ENCODE data around the gene SMAGP. TPM values are rescaled to one million over a fixed set of nuclear protein-coding genes. Genes with fewer than 3 reads are reported as not detected.

SMAGP gene
- total and polyA plus RNA-seq, 2 of the 13 experiments (the other 11 are each of a cell fraction or from before 2014, with no cell fraction given), result 9.2 TPM

- TF ChIP-seq ZFP91 (CRISPR knock-in tag; IDR thresholded peaks at IDR 0.05; ENCODE audit: borderline replicate concordance) (0 out of 2 replicates have a peak, but pooled peaks have one; percentile 19), IKZF5 (CRISPR knock-in tag; IDR thresholded peaks at IDR 0.05) (no peak), SP140L (CRISPR knock-in tag; IDR thresholded peaks at IDR 0.05; ENCODE audit: borderline replicate concordance) (no peak), CBX5 (CRISPR knock-in tag; IDR thresholded peaks at IDR 0.05; ENCODE audit: borderline replicate concordance) (no peak), ZSCAN12 (CRISPR knock-in tag; IDR thresholded peaks at IDR 0.05) (no peak), CSRNP2 (CRISPR knock-in tag; conservative IDR thresholded peaks at IDR 0.05; ENCODE audit: low read depth) (no peak), MEF2D (CRISPR knock-in tag; IDR thresholded peaks at IDR 0.05) (no peak), ZC3H4 (CRISPR knock-in tag; IDR thresholded peaks at IDR 0.05; ENCODE audit: borderline replicate concordance) (no peak), ZFY (CRISPR knock-in tag; IDR thresholded peaks at IDR 0.05) (peak; percentile 39), MAF1 (CRISPR knock-in tag; IDR thresholded peaks at IDR 0.05; ENCODE audit: borderline replicate concordance) (no peak), ZNF556 (CRISPR knock-in tag; IDR thresholded peaks at IDR 0.05; ENCODE audit: borderline replicate concordance) (no peak), SRF (IDR thresholded peaks at IDR 0.05; ENCODE audit: low read depth, low read length) (no peak), RBAK (CRISPR knock-in tag; IDR thresholded peaks at IDR 0.05) (no peak), HOXA7 (CRISPR knock-in tag; IDR thresholded peaks at IDR 0.05) (no peak), ISX (CRISPR knock-in tag; conservative IDR thresholded peaks at IDR 0.05) (no peak), ZNF598 (CRISPR knock-in tag; IDR thresholded peaks at IDR 0.05; ENCODE audit: borderline replicate concordance) (no peak), GATA4 (IDR thresholded peaks at IDR 0.05; ENCODE audit: borderline replicate concordance, low read depth) (no peak), KDM5B (CRISPR knock-in tag; IDR thresholded peaks at IDR 0.05; ENCODE audit: borderline replicate concordance) (no peak), ZNF253 (CRISPR knock-in tag; IDR thresholded peaks at IDR 0.05; ENCODE audit: borderline replicate concordance) (no peak), ZNF749 (CRISPR knock-in tag; IDR thresholded peaks at IDR 0.05; ENCODE audit: borderline replicate concordance) (no peak), ETS1 (CRISPR knock-in tag; IDR thresholded peaks at IDR 0.05) (no peak), PPARG (CRISPR knock-in tag; conservative IDR thresholded peaks at IDR 0.05) (0 out of 2 replicates have a peak, but pooled peaks have one; percentile 13)
Measured at GRCh38 chr12:51198568-51199365, 71.4 kb downstream of the SMAGP start (continued).

Measured in HepG2 (cell line).